ENCODE data around the gene NKIRAS1.
"Not testable (repeated sequence)": the region's sequence is repeated elsewhere in the genome, so short reads cannot be mapped to it uniquely, and the experiment has no call there.

The NKIRAS1 gene

GRCh38 chr3:23895181-23895580 lies 21.6 kb downstream of the NKIRAS1 start:
- DNase-seq, result no peak

GRCh38 chr3:23894254-23895061 lies 22.3 kb downstream of the NKIRAS1 start:
- DNase-seq, result no peak

- DNase-seq, result no peak
Observed at GRCh38 chr3:23889950-23890349, 26.8 kb downstream of the NKIRAS1 start.

GRCh38 chr3:23889386-23889785 lies 27.4 kb downstream of the NKIRAS1 start:
- no peak for DNase-seq

- DNase-seq, result no peak
Observed at GRCh38 chr3:23888617-23889228, 28.1 kb downstream of the NKIRAS1 start.

GRCh38 chr3:23886311-23886710 lies 30.5 kb downstream of the NKIRAS1 start:
- DNase-seq, result no peak

GRCh38 chr3:23885210-23885609 lies 31.6 kb downstream of the NKIRAS1 start:
- no peak for DNase-seq

GRCh38 chr3:23884481-23884880 lies 32.3 kb downstream of the NKIRAS1 start:
- no peak for DNase-seq

- no peak for DNase-seq
Observed at GRCh38 chr3:23882487-23882918, 34.3 kb downstream of the NKIRAS1 start.

GRCh38 chr3:23881993-23882392 lies 34.8 kb downstream of the NKIRAS1 start:
- DNase-seq, result not testable (repeated sequence)

- DNase-seq, result no peak
Observed at GRCh38 chr3:23880703-23881339, 36.0 kb downstream of the NKIRAS1 start.

GRCh38 chr3:23879485-23879884 lies 37.3 kb downstream of the NKIRAS1 start:
- no peak for DNase-seq

- DNase-seq, result no peak
Observed at GRCh38 chr3:23877329-23877980, 39.3 kb downstream of the NKIRAS1 start.

GRCh38 chr3:23876923-23877322 lies 39.9 kb downstream of the NKIRAS1 start:
- DNase-seq, result no peak

- no peak for DNase-seq
Observed at GRCh38 chr3:23875113-23875725, 41.6 kb downstream of the NKIRAS1 start.

- no peak for DNase-seq
Observed at GRCh38 chr3:23874359-23875112, 42.3 kb downstream of the NKIRAS1 start.

GRCh38 chr3:23873941-23874340 lies 42.8 kb downstream of the NKIRAS1 start:
- DNase-seq, result no peak

- no peak for DNase-seq
Observed at GRCh38 chr3:23872330-23872729, 44.5 kb downstream of the NKIRAS1 start.

- not testable (repeated sequence) for DNase-seq
Observed at GRCh38 chr3:23871361-23871760, 45.4 kb downstream of the NKIRAS1 start.

GRCh38 chr3:23870663-23871043 lies 46.1 kb downstream of the NKIRAS1 start:
- DNase-seq, result not testable (repeated sequence)

- no peak for DNase-seq
Observed at GRCh38 chr3:23869977-23870662, 46.7 kb downstream of the NKIRAS1 start.

- no peak for DNase-seq
Observed at GRCh38 chr3:23867838-23868237, 49.0 kb downstream of the NKIRAS1 start.
